Caco-2 (cell line): Measurements from ENCODE around the gene UCP2. TPM values are rescaled to one million over a fixed set of nuclear protein-coding genes. Genes with fewer than 3 reads are reported as not detected.

Experiments
- BruUV-seq: library from RNA; stranded (reverse); fragments of 400-500 nt; replicated peaks from 2 replicates; lab custom pipeline; 2021; lab: Mats Ljungman, UMichigan
- CTCF ChIA-PET: fragments of 300-600 bp; sonication (Branson Sonifier 250); formaldehyde crosslinking; loops from one replicate; lab custom pipeline; 2022; ENCODE audit warnings: antibody characterized with exemption; lab: Charles Lee
- POLR2A ChIA-PET: fragments of 300-600 bp; sonication (Branson Sonifier 250); formaldehyde crosslinking; loops from one replicate; lab custom pipeline; 2022; ENCODE audit warnings: antibody characterized with exemption; lab: Charles Lee
- DNase-seq, 2 experiments: peaks; one replicate each; pipeline versions ENCODE4 v3.0.0 to v3.0.0-alpha.2; 2020 to 2022
- H3K27me3 ChIP-seq: replicated peaks from 2 replicates; pipeline ENCODE4 v1.6.0; 2011; ENCODE audit warnings: low read length; ENCODE audit not compliant: control insufficient read depth, insufficient read depth
- H3K36me3 ChIP-seq: 2 replicates; pipeline ENCODE4 v1.5.1; 2011; ENCODE audit warnings: low read length; ENCODE audit not compliant: control insufficient read depth, insufficient read depth
- H3K4me1 ChIP-seq: fragments of 250-450 bp; sonication (Bioruptor Pico); 2 replicates; pipeline ENCODE4 v1.5.1; 2020; ENCODE audit warnings: mild to moderate bottlenecking
- H3K4me3 ChIP-seq: 2 replicates; pipeline ENCODE4 v1.5.1; 2011; ENCODE audit warnings: low read depth, mild to moderate bottlenecking, control low read depth, low read length
- H3K9me3 ChIP-seq: fragments of 250-450 bp; sonication (Bioruptor Pico); 2 replicates; pipeline ENCODE4 v1.5.1; 2020; ENCODE audit warnings: mild to moderate bottlenecking, moderate library complexity
- H3K27ac Mint-ChIP-seq: one replicate; pipeline ENCODE4 v1.8.0; 2022; ENCODE audit warnings: mixed read lengths; ENCODE audit not compliant: unreplicated experiment
- H3K27me3 Mint-ChIP-seq: one replicate; pipeline ENCODE4 v1.8.0; 2022; ENCODE audit warnings: mixed read lengths; ENCODE audit not compliant: insufficient read depth, unreplicated experiment
- H3K36me3 Mint-ChIP-seq: one replicate; pipeline ENCODE4 v1.8.0; 2022; ENCODE audit warnings: mild to moderate bottlenecking, mixed read lengths; ENCODE audit not compliant: insufficient read depth, unreplicated experiment
- H3K4me1 Mint-ChIP-seq: one replicate; pipeline ENCODE4 v1.8.0; 2022; ENCODE audit warnings: low read depth, mixed read lengths; ENCODE audit not compliant: unreplicated experiment
- H3K4me3 Mint-ChIP-seq: one replicate; pipeline ENCODE4 v1.8.0; 2022; ENCODE audit warnings: mild to moderate bottlenecking, moderate library complexity, mixed read lengths; ENCODE audit not compliant: unreplicated experiment
- H3K9me3 Mint-ChIP-seq: one replicate; pipeline ENCODE4 v1.8.0; 2022; ENCODE audit warnings: mixed read lengths; ENCODE audit not compliant: unreplicated experiment
- CTCF ChIP-seq, 2 experiments: fragments of 200-600 bp in 1 of 2; IDR thresholded peaks; 1 replicate in 1 of 2; 2 replicates in 1 of 2; pipeline versions ENCODE4 v1.5.1 to v1.8.0; 2011 to 2022; ENCODE audit warnings: antibody characterized with exemption in 1 of 2, control low read depth in 1 of 2, inconsistent platforms in 1 of 2, low read depth in 1 of 2, low read length in 1 of 2, mild to moderate bottlenecking in 1 of 2, moderate library complexity in 1 of 2; ENCODE audit not compliant: insufficient read depth in 1 of 2, severe bottlenecking in 1 of 2, unreplicated experiment in 1 of 2
- intact Hi-C: fragments of 100-400 bp; cut with micrococcal nuclease; formaldehyde crosslinking; loops from one replicate; pipeline ENCODE4 v1.10.0; 2022; ENCODE audit not compliant: unreplicated experiment
- total RNA-seq: library from RNA; stranded (reverse); gene quantifications from 2 replicates; pipeline ENCODE4 v1.2.3, GENCODE V29; 2022

The UCP2 gene
- total RNA-seq, 1 experiment from 2014 or later, result 144 TPM

- Histone ChIP-seq H3K36me3 (no peaks in the 10 kb centered on the region), H3K27me3 (no peaks in the 10 kb centered on the region), H3K4me3 (no peak overlapping the region), H3K9me3 (no peaks in the 10 kb centered on the region), H3K4me1 (peaks cover 6% of the 10 kb centered on the region; the same call in 1 of the 2 replicates)
- Mint-ChIP-seq H3K27me3 (no peaks in the 10 kb centered on the region), H3K4me3 (no peak overlapping the region), H3K27ac (no peak overlapping the region), H3K36me3 (no peaks in the 10 kb centered on the region), H3K9me3 (no peaks in the 10 kb centered on the region), H3K4me1 (no peaks in the 10 kb centered on the region)
- peak in 1 of 2 experiments; percentile 9 for DNase-seq
- ChIA-PET CTCF (no interaction called here), POLR2A (no interaction called here)
- intact Hi-C loops, result no loop called here
- no TSS peak for BruUV-seq
- TF ChIP-seq CTCF (IDR thresholded peaks at IDR 0.05; ENCODE audit: insufficient read depth in 1 of 2, low read depth in 1 of 2, low read length in 1 of 2, severe bottlenecking in 1 of 2, unreplicated experiment in 1 of 2), result no peak
Observed at GRCh38 chr11:74000307-74001133, 17.9 kb upstream of the UCP2 start.

- Histone ChIP-seq H3K9me3 (no peaks in the 10 kb centered on the region), H3K27me3 (no peaks in the 10 kb centered on the region), H3K4me3 (no peak overlapping the region), H3K4me1 (no peaks in the 10 kb centered on the region), H3K36me3 (no peaks in the 10 kb centered on the region)
- Mint-ChIP-seq H3K27me3 (no peaks in the 10 kb centered on the region), H3K4me3 (no peak overlapping the region), H3K4me1 (no peaks in the 10 kb centered on the region), H3K27ac (no peak overlapping the region), H3K9me3 (no peaks in the 10 kb centered on the region), H3K36me3 (no peaks in the 10 kb centered on the region)
- DNase-seq, result peak in 1 of 2 experiments; percentile 12
- ChIA-PET CTCF (no interaction called here), POLR2A (interaction anchor here (0.6 kb wide), 1 partner anchor 17 kb away, joined by 3 read pairs; the partner anchor contains the start of gene UCP2)
- BruUV-seq, result no TSS peak
- intact Hi-C loops, result no loop called here
- no peak for TF ChIP-seq CTCF (IDR thresholded peaks at IDR 0.05; ENCODE audit: insufficient read depth in 1 of 2, low read depth in 1 of 2, low read length in 1 of 2, severe bottlenecking in 1 of 2, unreplicated experiment in 1 of 2)
Observed at GRCh38 chr11:73999581-74000306, 17.1 kb upstream of the UCP2 start.

GRCh38 chr11:73998846-73999575 lies 16.4 kb upstream of the UCP2 start:
- Histone ChIP-seq H3K27me3 (no peaks in the 10 kb centered on the region), H3K4me3 (no peak overlapping the region), H3K9me3 (no peaks in the 10 kb centered on the region), H3K4me1 (no peaks in the 10 kb centered on the region), H3K36me3 (no peaks in the 10 kb centered on the region)
- Mint-ChIP-seq H3K36me3 (no peaks in the 10 kb centered on the region), H3K4me3 (no peak overlapping the region), H3K4me1 (no peaks in the 10 kb centered on the region), H3K9me3 (no peaks in the 10 kb centered on the region), H3K27me3 (no peaks in the 10 kb centered on the region), H3K27ac (no peak overlapping the region)
- ChIA-PET POLR2A (interaction anchor here (0.6 kb wide), 1 partner anchor 16 kb away, joined by 3 read pairs; the partner anchor contains the start of gene UCP2), CTCF (no interaction called here)
- no peak for DNase-seq
- no TSS peak for BruUV-seq
- intact Hi-C loops, result no loop called here
- TF ChIP-seq CTCF (IDR thresholded peaks at IDR 0.05; ENCODE audit: insufficient read depth in 1 of 2, low read depth in 1 of 2, low read length in 1 of 2, severe bottlenecking in 1 of 2, unreplicated experiment in 1 of 2), result no peak
